HG02623 (cell line): ENCODE data around the gene BST2.
"Not testable (repeated sequence)": the region's sequence is repeated elsewhere in the genome, so short reads cannot be mapped to it uniquely, and the experiment has no call there.

Experiments used
- ATAC-seq: cut with Tn5 transposase; IDR thresholded peaks from one replicate; pipeline ENCODE4 v1.9.1; 2021; ENCODE audit warnings: moderate library complexity; ENCODE audit not compliant: unreplicated experiment

BST2 gene

GRCh38 chr19:17390665-17391370 is 14.6 kb downstream of the BST2 start:
- ATAC-seq: peak; percentile 87

- no peak for ATAC-seq
Measured at GRCh38 chr19:17389957-17390664, 15.3 kb downstream of the BST2 start.

GRCh38 chr19:17389288-17389687 is 16.1 kb downstream of the BST2 start:
- no peak for ATAC-seq

GRCh38 chr19:17385878-17386611 is 19.4 kb downstream of the BST2 start:
- ATAC-seq: no peak

GRCh38 chr19:17380426-17381138 is 24.8 kb downstream of the BST2 start:
- ATAC-seq: no peak

GRCh38 chr19:17379221-17379631 is 26.2 kb downstream of the BST2 start:
- no peak for ATAC-seq

GRCh38 chr19:17378271-17378670 is 27.2 kb downstream of the BST2 start:
- no peak for ATAC-seq

GRCh38 chr19:17376935-17377600 is 28.4 kb downstream of the BST2 start, which contains the start of gene PLVAP:
Gene PLVAP, minus strand, starts transcription at chr19:17377342. Its CDS starts 54 bp downstream, at chr19:17377288.
- no peak for ATAC-seq

- peak; percentile 68 for ATAC-seq
Measured at GRCh38 chr19:17370026-17370587, 35.3 kb downstream of the BST2 start.

GRCh38 chr19:17365361-17365760 is 40.1 kb downstream of the BST2 start:
- ATAC-seq: no peak

GRCh38 chr19:17363852-17364605 is 41.4 kb downstream of the BST2 start:
- ATAC-seq: not testable (repeated sequence)

- ATAC-seq: no peak
Measured at GRCh38 chr19:17359905-17360800, 45.3 kb downstream of the BST2 start.

GRCh38 chr19:17358395-17358794 is 47.0 kb downstream of the BST2 start:
- no peak for ATAC-seq

GRCh38 chr19:17357724-17358123 is 47.7 kb downstream of the BST2 start:
- ATAC-seq: no peak

GRCh38 chr19:17357078-17357666 is 48.3 kb downstream of the BST2 start:
- no peak for ATAC-seq

- ATAC-seq: no peak
Measured at GRCh38 chr19:17353386-17353785, 52.0 kb downstream of the BST2 start.
